Measurements from ENCODE around the gene ARID1B. TPM values are rescaled to one million over a fixed set of nuclear protein-coding genes. Genes with fewer than 3 reads are reported as not detected.

ARID1B gene
- total and polyA plus RNA-seq, 9 of the 15 experiments (the other 6 are each of a cell fraction or from before 2014, with no cell fraction given), result 12.5 to 50.5 (median 25.8) TPM

DNA sequence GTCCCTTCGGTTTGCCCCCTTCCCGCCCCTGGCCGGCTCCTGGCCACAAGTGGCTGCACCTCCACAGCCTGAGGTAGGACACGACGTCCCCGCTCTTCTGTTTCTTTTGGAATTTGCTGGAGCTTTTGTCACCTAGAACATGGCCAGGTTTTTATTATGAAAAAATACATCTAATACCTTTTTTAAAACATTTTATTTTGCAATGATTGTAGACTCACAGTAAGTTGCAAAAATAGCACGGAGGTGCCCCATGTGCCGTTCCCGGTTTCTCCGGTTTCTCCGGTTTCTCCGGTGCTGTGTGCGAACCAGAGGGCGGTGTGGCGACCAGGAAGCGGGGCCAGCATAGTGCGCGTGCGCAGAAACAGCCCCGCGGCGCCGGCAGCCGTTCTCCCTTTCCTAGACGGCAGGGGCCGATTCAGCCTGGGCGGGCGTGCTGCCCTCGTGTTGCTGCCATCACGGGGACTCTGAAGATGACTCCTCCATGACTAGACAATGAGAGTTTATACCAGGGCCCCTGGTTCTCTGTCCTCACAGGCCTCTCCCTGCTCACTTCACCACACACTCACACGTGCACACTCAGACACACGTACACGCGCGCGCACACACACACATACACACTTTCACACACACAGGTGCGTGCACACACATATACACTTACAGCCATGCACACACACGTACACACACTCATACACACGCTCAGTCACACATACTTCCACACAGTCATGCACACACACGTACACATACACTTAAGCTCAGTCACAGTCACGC is 444.1 kb downstream of the ARID1B start (continued):
- TF ChIP-seq TBL1XR1 (IDR thresholded peaks at IDR 0.05; ENCODE audit: low read length in 2 of 2) (peak in 1 of 2 experiments; percentile 80; a peak in 2 of 4 replicates), NR1H2 (CRISPR knock-in tag; IDR thresholded peaks at IDR 0.05) (no peak), HEY1 (CRISPR knock-in tag; IDR thresholded peaks at IDR 0.05; ENCODE audit: borderline replicate concordance) (no peak), HNRNPL (IDR thresholded peaks at IDR 0.05; ENCODE audit: low read depth, low read length) (0 out of 2 replicates have a peak, but pooled peaks have one; percentile 34), SAFB2 (IDR thresholded peaks at IDR 0.05; ENCODE audit: borderline replicate concordance, low read depth, low read length, severe bottlenecking) (no peak), CBX3 (IDR thresholded peaks at IDR 0.05; ENCODE audit: borderline replicate concordance in 1 of 2, low read length in 2 of 2) (peak in 1 of 2 experiments; percentile 47; a peak in 1 of 3 replicates), ZNF212 (CRISPR knock-in tag; IDR thresholded peaks at IDR 0.05) (no peak), ZNF511 (CRISPR knock-in tag; IDR thresholded peaks at IDR 0.05) (peak; percentile 68; the same call in 1 of the 2 replicates), XRCC3 (IDR thresholded peaks at IDR 0.05) (no peak), ZNF253 (CRISPR knock-in tag; conservative IDR thresholded peaks at IDR 0.05) (no peak), GABPB1 (CRISPR knock-in tag; IDR thresholded peaks at IDR 0.05) (no peak), ZNF766 (CRISPR knock-in tag; conservative IDR thresholded peaks at IDR 0.05) (peak; percentile 84), RBM34 (IDR thresholded peaks at IDR 0.05; ENCODE audit: borderline replicate concordance, insufficient read depth, low read length) (no peak), PHF21A (IDR thresholded peaks at IDR 0.05; ENCODE audit: borderline replicate concordance, low read depth) (peak; percentile 12; the same call in 1 of the 2 replicates), NFIC (IDR thresholded peaks at IDR 0.05) (peak; percentile 89), SFPQ (IDR thresholded peaks at IDR 0.05; ENCODE audit: low read depth, low read length) (no peak), CEBPG (CRISPR knock-in tag; IDR thresholded peaks at IDR 0.05) (no peak), CEBPG (tag; conservative IDR thresholded peaks at IDR 0.05 in 1 of 2, IDR thresholded peaks at IDR 0.05 in 1 of 2) (no peak), NFXL1 (CRISPR knock-in tag; IDR thresholded peaks at IDR 0.05) (no peak), POU5F1 (IDR thresholded peaks at IDR 0.05; ENCODE audit: borderline replicate concordance, low read depth, low read length, partially characterized antibody) (no peak), SLC30A9 (CRISPR knock-in tag; IDR thresholded peaks at IDR 0.05) (no peak), NR2C2 (CRISPR knock-in tag; IDR thresholded peaks at IDR 0.05) (no peak), NR2C2 (tag; IDR thresholded peaks at IDR 0.05) (no peak), ETV5 (CRISPR knock-in tag; IDR thresholded peaks at IDR 0.05; ENCODE audit: low read depth) (peak; percentile 41; the same call in 1 of the 2 replicates), RBM15 (IDR thresholded peaks at IDR 0.05; ENCODE audit: insufficient read depth, low read length) (no peak), ZC3H11A (IDR thresholded peaks at IDR 0.05; ENCODE audit: low read depth, low read length) (no peak), TEAD1 (CRISPR knock-in tag; IDR thresholded peaks at IDR 0.05) (peak; percentile 3 to 55; a peak in 2 of 4 replicates)
